Measurements from ENCODE around the gene BEND7.
"Not testable (repeated sequence)": the region's sequence is repeated elsewhere in the genome, so short reads cannot be mapped to it uniquely, and the experiment has no call there.

The BEND7 gene

DNA sequence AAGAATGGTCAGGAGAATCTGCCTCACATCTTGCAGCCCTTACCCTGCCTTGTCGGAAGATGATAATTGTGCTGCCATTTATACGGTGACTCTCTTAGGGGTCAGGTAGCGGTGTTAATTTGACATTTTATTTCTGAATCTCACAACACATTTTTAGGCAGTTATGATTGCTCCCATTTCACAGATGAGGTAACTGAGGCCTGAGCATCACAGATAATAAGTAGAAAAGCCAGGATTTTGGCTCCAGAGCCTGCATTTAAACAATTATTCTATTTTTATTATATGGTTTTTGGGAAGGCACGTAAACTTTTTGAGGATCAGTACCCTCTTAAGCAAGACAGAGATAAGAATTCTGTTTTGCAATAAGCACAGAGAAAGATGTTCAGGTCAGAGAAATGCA lies 103.4 kb downstream of the BEND7 start:
- Histone ChIP-seq H3K27me3 (ENCODE audit: control insufficient read depth, insufficient read depth, low read length) (no peaks in the 10 kb centered on the region), H3K9ac (ENCODE audit: low read length) (no peak overlapping the region), H3K4me1 (ENCODE audit: control insufficient read depth, insufficient read depth, low read length) (no peaks in the 10 kb centered on the region), H3K36me3 (ENCODE audit: control insufficient read depth, insufficient read depth, low read length) (no peaks in the 10 kb centered on the region), H3K27ac (ENCODE audit: low read depth, low read length) (no peak overlapping the region), H3K4me3 (ENCODE audit: low read length) (no peak overlapping the region)

DNA sequence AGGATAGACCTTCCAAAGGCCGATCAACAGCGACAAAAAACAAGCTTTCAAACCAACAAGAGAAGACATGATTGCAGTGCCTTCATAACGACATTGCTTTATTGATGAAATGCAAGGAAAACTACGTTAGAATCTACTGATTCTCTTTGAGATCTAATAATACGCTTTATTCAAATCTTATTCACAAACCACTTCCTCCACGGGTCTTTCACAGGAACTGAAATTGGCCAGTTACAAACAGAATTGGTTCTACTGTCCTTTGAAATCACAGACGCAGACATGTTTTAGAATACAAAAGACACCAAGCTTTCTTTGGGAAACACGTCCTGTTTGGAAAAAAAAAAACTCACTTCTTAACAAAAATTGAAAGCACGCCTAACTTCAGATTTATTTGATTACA lies 106.0 kb downstream of the BEND7 start:
- H3K27ac ChIP-seq (ENCODE audit: low read depth, low read length) = no peak overlapping the region
- H3K27me3 ChIP-seq (ENCODE audit: control insufficient read depth, insufficient read depth, low read length) = no peaks in the 10 kb centered on the region
- no peak overlapping the region for H3K9ac ChIP-seq (ENCODE audit: low read length)
- no peaks in the 10 kb centered on the region for H3K36me3 ChIP-seq (ENCODE audit: control insufficient read depth, insufficient read depth, low read length)
- no peak overlapping the region for H3K4me3 ChIP-seq (ENCODE audit: low read length)
- no peaks in the 10 kb centered on the region for H3K4me1 ChIP-seq (ENCODE audit: control insufficient read depth, insufficient read depth, low read length)

DNA sequence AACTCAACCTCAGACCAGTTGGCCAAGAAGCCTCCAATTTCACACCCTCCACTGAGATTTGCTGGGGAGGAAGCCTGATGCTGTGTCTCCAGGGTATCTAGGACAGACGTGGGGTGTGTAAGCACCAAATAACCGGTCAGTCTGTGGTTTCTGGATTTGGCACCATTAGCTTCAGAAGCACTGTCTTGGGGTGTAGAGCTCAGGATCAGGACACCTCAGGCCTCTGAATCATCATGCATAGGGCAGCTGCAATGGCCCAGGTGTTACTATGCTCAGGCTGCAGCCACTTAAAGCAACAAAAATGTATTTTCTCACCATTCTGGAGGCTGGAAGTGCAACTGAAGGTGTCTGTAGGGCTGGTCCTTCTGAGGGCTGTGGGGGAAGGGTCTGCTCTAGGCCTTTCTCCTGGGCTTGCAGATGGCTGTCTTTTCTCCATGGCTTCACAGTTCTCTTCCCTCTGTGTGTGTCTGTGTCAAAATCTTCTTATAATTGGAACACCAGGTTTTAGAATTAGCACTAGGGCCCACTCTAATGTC lies 107.4 kb downstream of the BEND7 start:
- Histone ChIP-seq H3K4me3 (ENCODE audit: low read length) (no peak overlapping the region), H3K36me3 (ENCODE audit: control insufficient read depth, insufficient read depth, low read length) (no peaks in the 10 kb centered on the region), H3K27me3 (ENCODE audit: control insufficient read depth, insufficient read depth, low read length) (no peaks in the 10 kb centered on the region), H3K9ac (ENCODE audit: low read length) (no peak overlapping the region), H3K4me1 (ENCODE audit: control insufficient read depth, insufficient read depth, low read length) (no peaks in the 10 kb centered on the region), H3K27ac (ENCODE audit: low read depth, low read length) (no peak overlapping the region)

DNA sequence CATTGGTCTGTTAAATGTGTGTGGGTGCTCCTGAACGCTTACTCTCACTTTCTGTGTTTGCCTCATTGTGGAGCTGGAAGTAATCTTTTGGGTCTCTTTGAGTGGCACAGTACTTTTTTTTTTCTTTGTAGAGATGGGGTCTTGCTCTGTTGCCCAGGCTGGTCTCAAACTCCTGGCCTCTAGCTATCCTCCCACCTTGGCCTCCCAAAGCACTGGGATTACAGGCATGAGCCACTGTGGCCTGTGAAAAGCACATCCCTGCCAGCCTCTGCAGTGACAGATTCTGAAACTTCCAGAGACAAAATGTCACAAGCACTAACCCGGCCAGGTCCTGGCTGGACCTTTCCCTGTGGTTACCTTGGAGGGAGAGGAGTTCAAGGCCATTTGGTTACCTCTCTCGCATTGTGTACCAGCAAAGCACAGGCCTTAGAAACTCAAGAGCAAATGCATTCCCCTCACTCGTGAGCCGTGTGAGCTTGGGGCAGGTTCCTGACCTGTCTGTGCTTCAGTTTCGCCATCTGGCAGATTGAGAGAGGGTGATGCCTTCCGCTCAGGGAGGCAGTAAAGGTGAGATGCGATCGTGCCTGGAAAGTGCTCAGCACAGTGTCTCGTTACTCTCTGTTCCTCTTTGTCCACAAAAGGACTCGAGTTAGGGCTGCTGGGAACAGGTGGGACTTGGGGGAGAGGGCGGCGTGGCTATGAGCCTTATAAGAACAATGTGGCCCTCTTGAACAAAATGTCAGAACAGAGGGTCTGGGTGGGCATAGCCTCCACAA lies 108.1 kb downstream of the BEND7 start:
- Histone ChIP-seq H3K27me3 (ENCODE audit: control insufficient read depth, insufficient read depth, low read length) (no peaks in the 10 kb centered on the region), H3K4me3 (ENCODE audit: low read length) (no peak overlapping the region), H3K36me3 (ENCODE audit: control insufficient read depth, insufficient read depth, low read length) (no peaks in the 10 kb centered on the region), H3K27ac (ENCODE audit: low read depth, low read length) (no peak overlapping the region), H3K9ac (ENCODE audit: low read length) (no peak overlapping the region), H3K4me1 (ENCODE audit: control insufficient read depth, insufficient read depth, low read length) (no peaks in the 10 kb centered on the region)

DNA sequence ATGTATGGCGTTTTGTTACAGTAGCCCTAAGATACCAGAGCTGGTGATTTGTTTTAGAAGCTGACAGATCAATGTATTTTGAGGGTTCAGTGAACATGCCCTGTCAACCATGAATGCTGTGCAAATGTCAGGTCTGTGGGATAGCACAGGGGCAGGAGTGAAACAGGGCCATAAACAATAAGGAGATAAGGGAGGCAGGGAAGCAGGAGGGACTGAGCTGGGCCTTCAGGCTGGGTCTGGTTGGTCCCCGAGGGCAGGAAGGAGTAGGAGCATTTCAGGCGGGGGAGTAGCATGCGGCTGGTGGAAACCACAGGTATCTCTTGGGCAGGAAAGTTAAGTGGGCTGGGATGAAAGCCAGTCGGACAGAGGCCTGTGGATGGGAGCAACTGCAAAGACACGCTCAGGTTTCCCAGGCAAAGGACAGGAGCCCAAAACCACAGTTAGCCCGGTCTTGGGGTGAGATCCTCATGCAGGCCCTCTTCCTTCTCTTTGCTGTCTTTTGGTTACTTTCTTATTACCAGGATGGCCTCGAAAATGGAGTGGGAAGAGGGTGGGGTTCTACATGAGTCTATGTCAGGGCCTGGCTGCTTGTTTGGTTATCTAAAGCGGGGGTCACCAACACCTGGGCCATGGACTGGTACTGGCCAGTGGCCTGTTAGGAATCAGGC lies 111.2 kb downstream of the BEND7 start:
- Histone ChIP-seq H3K27me3 (ENCODE audit: control insufficient read depth, insufficient read depth, low read length) (no peaks in the 10 kb centered on the region), H3K9ac (ENCODE audit: low read length) (no peak overlapping the region), H3K4me3 (ENCODE audit: low read length) (no peak overlapping the region), H3K4me1 (ENCODE audit: control insufficient read depth, insufficient read depth, low read length) (no peaks in the 10 kb centered on the region), H3K27ac (ENCODE audit: low read depth, low read length) (no peak overlapping the region), H3K36me3 (ENCODE audit: control insufficient read depth, insufficient read depth, low read length) (no peaks in the 10 kb centered on the region)

DNA sequence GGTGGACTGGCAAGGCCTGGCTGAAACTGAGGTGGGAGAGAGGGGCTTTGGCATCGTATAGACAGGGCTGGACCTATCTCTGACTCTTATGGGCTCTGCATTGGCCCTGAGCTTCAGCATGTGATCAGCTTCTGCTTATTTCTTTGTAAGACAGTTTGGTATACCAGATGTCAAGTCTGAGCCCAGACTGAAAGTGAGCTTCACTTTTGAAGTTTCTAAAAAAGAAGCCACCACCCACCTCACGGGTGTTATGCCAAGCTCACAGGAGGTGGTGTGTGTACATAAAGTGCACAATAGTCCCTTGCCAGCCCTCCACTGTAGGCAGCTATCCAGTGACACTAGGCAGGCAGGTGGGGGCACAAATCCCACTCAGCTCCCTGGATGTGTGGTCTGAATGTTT lies 112.1 kb downstream of the BEND7 start:
- H3K27me3 ChIP-seq (ENCODE audit: control insufficient read depth, insufficient read depth, low read length) = no peaks in the 10 kb centered on the region
- H3K36me3 ChIP-seq (ENCODE audit: control insufficient read depth, insufficient read depth, low read length) = no peaks in the 10 kb centered on the region
- no peak overlapping the region for H3K9ac ChIP-seq (ENCODE audit: low read length)
- no peak overlapping the region for H3K27ac ChIP-seq (ENCODE audit: low read depth, low read length)
- H3K4me1 ChIP-seq (ENCODE audit: control insufficient read depth, insufficient read depth, low read length) = no peaks in the 10 kb centered on the region
- no peak overlapping the region for H3K4me3 ChIP-seq (ENCODE audit: low read length)

DNA sequence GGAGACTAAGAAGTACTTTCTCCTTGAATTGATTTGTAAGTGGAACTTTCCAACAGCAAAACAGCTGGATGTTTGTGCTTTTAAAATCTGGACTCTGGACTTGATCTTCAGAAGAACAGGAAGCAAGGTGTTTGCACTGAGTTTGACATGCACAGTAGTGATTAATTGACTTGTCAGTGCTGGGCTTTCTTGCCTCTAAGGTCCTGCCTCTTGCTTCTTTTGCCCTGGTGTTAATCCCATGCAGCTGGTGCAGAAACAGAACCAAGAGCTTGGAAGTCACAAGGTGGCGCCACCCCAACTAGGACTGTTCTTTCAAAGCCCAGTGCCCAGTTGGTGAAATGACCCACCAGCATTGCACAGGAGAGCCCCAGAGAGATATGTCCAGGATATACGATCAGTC lies 114.0 kb downstream of the BEND7 start:
- Histone ChIP-seq H3K36me3 (ENCODE audit: control insufficient read depth, insufficient read depth, low read length) (no peaks in the 10 kb centered on the region), H3K4me3 (ENCODE audit: low read length) (no peak overlapping the region), H3K27ac (ENCODE audit: low read depth, low read length) (no peak overlapping the region), H3K4me1 (ENCODE audit: control insufficient read depth, insufficient read depth, low read length) (no peaks in the 10 kb centered on the region), H3K27me3 (ENCODE audit: control insufficient read depth, insufficient read depth, low read length) (no peaks in the 10 kb centered on the region), H3K9ac (ENCODE audit: low read length) (no peak overlapping the region)

DNA sequence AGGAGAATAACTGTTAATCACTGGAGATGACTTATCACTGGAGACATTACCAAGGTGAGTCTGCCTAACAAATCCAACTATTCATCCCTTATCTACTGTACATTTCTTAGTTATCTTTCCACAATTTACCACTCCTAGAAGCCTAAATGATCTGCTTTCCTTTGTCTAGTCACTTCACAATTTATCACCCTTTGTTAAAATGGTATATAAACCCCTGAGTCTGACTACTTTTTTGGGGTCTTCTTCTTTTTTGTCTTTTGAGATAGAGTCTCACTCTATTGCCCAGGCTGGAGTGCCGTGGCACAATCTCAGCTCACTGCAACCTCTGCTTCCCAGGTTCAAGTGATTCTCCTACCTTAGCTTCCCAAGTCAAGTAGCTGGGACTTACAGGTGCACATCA lies 114.7 kb downstream of the BEND7 start:
- Histone ChIP-seq H3K27ac (ENCODE audit: low read depth, low read length) (no peak overlapping the region), H3K4me1 (ENCODE audit: control insufficient read depth, insufficient read depth, low read length) (no peaks in the 10 kb centered on the region), H3K4me3 (ENCODE audit: low read length) (no peak overlapping the region), H3K27me3 (ENCODE audit: control insufficient read depth, insufficient read depth, low read length) (no peaks in the 10 kb centered on the region), H3K36me3 (ENCODE audit: control insufficient read depth, insufficient read depth, low read length) (no peaks in the 10 kb centered on the region), H3K9ac (ENCODE audit: low read length) (no peak overlapping the region)

DNA sequence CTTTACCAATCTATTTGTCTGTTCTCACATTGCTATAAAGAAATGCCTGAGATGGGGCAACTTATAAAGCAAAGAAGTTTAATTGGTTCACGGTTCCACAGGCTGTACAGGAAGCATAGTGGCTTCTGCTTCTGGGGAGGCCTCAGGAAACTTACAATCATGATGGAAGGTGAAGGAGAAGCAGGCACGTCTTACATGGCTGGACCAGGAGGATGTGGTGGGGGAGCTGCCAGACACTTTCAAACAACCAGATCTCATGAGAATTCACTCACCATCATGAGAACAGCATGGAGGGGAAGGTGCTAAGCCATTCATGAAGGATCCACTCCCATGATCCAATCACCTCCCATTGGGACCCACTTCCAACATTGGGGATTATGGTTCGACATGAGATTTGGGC lies 115.9 kb downstream of the BEND7 start:
- no peak overlapping the region for H3K4me3 ChIP-seq (ENCODE audit: low read length)
- no peaks in the 10 kb centered on the region for H3K36me3 ChIP-seq (ENCODE audit: control insufficient read depth, insufficient read depth, low read length)
- no peaks in the 10 kb centered on the region for H3K4me1 ChIP-seq (ENCODE audit: control insufficient read depth, insufficient read depth, low read length)
- no peak overlapping the region for H3K27ac ChIP-seq (ENCODE audit: low read depth, low read length)
- no peaks in the 10 kb centered on the region for H3K27me3 ChIP-seq (ENCODE audit: control insufficient read depth, insufficient read depth, low read length)
- H3K9ac ChIP-seq (ENCODE audit: low read length) = no peak overlapping the region

DNA sequence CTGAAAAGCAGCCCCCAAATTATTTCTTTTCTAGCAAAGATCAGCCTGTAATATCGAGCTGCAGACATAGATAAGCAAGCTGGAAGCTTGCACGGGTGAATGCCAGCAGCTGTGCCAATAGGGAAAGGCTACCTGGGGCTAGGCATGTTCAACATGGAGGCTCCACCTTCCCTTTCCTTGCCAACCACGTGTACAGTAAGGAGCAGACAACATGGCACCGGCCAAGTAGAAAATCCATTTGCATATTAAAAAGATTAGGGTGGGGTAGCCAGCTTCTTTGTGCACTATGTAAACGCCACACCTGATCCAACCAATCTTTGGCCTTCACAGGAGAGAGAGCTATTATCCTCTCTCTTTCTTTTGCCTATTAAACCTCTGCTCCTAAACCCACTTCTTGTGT lies 124.0 kb downstream of the BEND7 start:
- Histone ChIP-seq H3K27me3 (ENCODE audit: control insufficient read depth, insufficient read depth, low read length) (no peaks in the 10 kb centered on the region), H3K27ac (ENCODE audit: low read depth, low read length) (no peak overlapping the region), H3K9ac (ENCODE audit: low read length) (no peak overlapping the region), H3K4me1 (ENCODE audit: control insufficient read depth, insufficient read depth, low read length) (no peaks in the 10 kb centered on the region), H3K36me3 (ENCODE audit: control insufficient read depth, insufficient read depth, low read length) (no peaks in the 10 kb centered on the region), H3K4me3 (ENCODE audit: low read length) (no peak overlapping the region)

DNA sequence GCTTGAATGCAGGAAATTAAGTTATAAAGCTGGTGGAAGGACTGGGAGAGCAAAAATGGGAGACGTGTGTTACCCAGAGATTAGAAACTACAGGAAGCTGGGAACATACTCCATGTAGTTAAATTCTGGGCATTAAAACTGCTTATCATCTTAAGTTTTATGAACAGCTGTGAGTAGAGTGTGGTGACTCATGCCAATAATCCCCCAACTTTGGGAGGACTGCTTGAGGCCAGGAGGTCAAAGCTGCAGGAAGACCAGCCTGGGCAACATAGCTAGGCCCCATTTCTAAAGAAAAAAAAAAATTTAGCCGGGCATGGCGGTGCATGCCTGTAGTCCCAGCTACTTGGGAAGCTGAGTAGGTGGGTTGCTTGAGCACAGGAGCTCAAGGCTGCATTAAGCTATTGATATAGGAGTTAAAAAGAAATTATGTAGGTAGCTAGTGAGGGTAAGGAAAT lies 124.5 kb downstream of the BEND7 start:
- Histone ChIP-seq H3K4me3 (ENCODE audit: low read length) (no peak overlapping the region), H3K4me1 (ENCODE audit: control insufficient read depth, insufficient read depth, low read length) (no peaks in the 10 kb centered on the region), H3K9ac (ENCODE audit: low read length) (no peak overlapping the region), H3K27ac (ENCODE audit: low read depth, low read length) (no peak overlapping the region), H3K27me3 (ENCODE audit: control insufficient read depth, insufficient read depth, low read length) (no peaks in the 10 kb centered on the region), H3K36me3 (ENCODE audit: control insufficient read depth, insufficient read depth, low read length) (no peaks in the 10 kb centered on the region)

DNA sequence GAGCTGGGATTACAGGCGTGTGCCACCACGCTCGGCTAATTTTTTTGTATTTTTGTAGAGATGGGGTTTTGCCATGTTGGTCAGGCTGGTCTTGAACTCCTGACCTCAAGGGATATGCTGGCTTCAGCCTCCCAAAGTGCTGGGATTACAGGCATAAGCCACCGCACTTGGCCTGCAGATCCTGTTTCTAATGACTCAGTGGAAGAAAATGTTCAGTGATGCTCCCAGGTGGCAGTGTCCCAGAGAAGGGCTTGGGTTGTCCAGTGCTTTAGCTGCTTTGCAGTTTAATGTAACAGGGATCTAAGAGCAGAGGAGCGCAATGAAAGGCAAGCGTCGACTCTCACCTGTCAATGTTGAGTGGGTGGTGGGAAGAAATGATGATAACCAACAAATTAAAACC lies 125.4 kb downstream of the BEND7 start:
- not testable (repeated sequence) for H3K4me3 ChIP-seq (ENCODE audit: low read length); H3K36me3 ChIP-seq (ENCODE audit: control insufficient read depth, insufficient read depth, low read length); H3K27me3 ChIP-seq (ENCODE audit: control insufficient read depth, insufficient read depth, low read length); H3K9ac ChIP-seq (ENCODE audit: low read length); H3K4me1 ChIP-seq (ENCODE audit: control insufficient read depth, insufficient read depth, low read length); H3K27ac ChIP-seq (ENCODE audit: low read depth, low read length)

DNA sequence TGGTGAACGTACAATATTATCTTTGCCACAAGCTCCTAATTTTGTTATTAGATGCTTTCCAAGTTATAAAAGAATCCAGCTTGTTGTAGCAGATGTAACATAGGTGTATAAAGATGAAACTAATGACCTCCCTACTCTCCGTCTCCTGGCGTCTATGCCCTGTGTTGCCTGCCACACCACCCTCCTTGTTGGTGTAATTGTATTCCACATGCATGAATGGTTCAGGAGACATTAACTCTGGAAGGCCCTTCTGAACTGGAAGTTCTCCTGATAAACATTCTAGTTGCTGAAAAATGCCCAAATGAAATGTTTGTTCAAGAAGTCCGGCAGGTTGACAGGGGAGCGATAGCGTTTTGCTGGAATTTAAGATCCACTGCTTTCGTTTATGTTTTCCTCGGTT lies 126.8 kb downstream of the BEND7 start:
- Histone ChIP-seq H3K4me3 (ENCODE audit: low read length) (no peak overlapping the region), H3K27ac (ENCODE audit: low read depth, low read length) (no peak overlapping the region), H3K9ac (ENCODE audit: low read length) (no peak overlapping the region), H3K27me3 (ENCODE audit: control insufficient read depth, insufficient read depth, low read length) (no peaks in the 10 kb centered on the region), H3K4me1 (ENCODE audit: control insufficient read depth, insufficient read depth, low read length) (no peaks in the 10 kb centered on the region), H3K36me3 (ENCODE audit: control insufficient read depth, insufficient read depth, low read length) (no peaks in the 10 kb centered on the region)

All from rectal smooth muscle tissue (tissue), 1 donor.